Activated CD4-positive, CD25-positive, alpha-beta regulatory T cell (primary cell): ENCODE data around the gene IRF4.
A peak's percentile ranks its signal among the peaks of the same experiment; 100 is the strongest.

Experiments
- DNase-seq, 4 experiments: peaks; one replicate each; lab custom pipeline; 2025; lab: John Stamatoyannopoulos, UW

Gene IRF4

GRCh38 chr6:444653-445275 is 53.2 kb downstream of the IRF4 start:
- peak in 1 of 4 experiments; percentile 16 for DNase-seq

GRCh38 chr6:445571-446417 is 54.2 kb downstream of the IRF4 start:
- DNase-seq, result no peak

DNA sequence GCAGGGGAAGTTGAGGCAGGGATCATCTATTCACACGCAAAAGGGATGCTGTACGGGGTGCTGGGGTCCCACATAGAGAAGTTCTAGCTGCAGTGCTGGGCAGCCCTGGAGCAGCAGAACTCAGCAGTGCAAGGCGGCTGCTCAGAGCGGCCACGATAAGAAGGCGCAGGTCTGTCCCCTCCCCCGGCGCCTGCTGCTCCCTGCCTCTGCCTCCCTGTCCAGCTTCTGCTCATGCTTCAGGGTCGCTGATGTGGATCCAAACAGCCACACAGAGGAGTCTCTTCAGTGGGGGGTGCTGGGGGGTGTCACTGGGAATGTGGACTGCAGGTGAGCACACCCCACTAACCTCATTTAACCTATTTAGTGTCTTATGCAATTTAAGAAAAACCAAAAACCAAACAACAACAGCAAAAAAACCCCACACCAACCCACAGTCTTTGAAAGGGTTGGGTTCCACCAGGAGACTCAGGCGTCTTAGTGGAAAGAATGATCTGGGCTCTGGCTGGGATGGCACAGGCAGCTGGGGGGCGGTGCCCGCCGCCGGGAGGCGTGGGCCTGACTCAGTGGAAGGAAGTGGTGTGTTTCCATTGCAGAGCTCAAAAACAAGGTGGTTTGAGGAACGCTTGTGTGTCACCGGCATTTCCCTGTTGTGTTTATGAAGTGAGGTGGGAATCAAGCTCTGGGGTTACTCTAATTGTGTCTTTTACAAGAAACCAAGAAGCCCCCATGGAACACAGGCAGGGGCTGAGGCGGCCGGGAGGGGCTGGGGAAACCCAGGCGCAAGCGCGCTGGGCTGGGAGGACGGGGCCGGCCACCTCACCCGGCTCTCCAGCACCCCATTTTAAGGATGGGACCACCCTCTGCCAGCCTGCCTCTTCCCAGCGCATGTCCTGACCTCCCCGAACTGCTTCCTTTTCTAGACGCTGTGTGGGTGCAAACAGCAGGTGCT is 55.1 kb downstream of the IRF4 start:
- DNase-seq, result peak; percentile 40 to 70 (median 57)

GRCh38 chr6:447381-448165 is 56.0 kb downstream of the IRF4 start:
- DNase-seq, result peak in 1 of 4 experiments; percentile 38

- no peak for DNase-seq
Observed at GRCh38 chr6:448296-449056, 56.9 kb downstream of the IRF4 start.

- DNase-seq, result no peak
Observed at GRCh38 chr6:449057-449430, 57.5 kb downstream of the IRF4 start.

- DNase-seq, result no peak
Observed at GRCh38 chr6:449486-450419, 58.2 kb downstream of the IRF4 start.

DNA sequence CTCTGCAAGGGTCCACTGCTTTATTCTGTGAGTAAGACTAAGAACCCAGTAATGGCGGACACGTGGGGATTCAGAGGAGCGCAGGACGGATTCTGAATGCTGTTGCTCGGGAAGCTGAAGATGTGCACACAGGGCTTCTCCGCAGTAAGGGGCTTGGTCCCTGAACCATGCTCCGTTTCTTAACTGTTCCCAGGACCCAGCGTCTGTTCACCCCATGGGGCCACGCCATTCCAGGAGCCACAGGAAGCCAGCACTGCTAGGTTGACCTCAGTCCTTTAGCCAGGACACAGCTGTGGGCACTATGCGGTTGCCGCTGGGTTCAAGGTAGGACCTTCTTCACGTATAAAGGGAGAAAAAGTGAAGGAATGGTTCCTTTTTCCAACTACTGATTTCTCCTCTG is 59.8 kb downstream of the IRF4 start:
- no peak for DNase-seq

GRCh38 chr6:451847-452246 is 60.3 kb downstream of the IRF4 start:
- DNase-seq, result no peak

- DNase-seq, result no peak
Observed at GRCh38 chr6:452301-453067, 60.9 kb downstream of the IRF4 start.

- no peak for DNase-seq
Observed at GRCh38 chr6:453152-453551, 61.6 kb downstream of the IRF4 start.

DNA sequence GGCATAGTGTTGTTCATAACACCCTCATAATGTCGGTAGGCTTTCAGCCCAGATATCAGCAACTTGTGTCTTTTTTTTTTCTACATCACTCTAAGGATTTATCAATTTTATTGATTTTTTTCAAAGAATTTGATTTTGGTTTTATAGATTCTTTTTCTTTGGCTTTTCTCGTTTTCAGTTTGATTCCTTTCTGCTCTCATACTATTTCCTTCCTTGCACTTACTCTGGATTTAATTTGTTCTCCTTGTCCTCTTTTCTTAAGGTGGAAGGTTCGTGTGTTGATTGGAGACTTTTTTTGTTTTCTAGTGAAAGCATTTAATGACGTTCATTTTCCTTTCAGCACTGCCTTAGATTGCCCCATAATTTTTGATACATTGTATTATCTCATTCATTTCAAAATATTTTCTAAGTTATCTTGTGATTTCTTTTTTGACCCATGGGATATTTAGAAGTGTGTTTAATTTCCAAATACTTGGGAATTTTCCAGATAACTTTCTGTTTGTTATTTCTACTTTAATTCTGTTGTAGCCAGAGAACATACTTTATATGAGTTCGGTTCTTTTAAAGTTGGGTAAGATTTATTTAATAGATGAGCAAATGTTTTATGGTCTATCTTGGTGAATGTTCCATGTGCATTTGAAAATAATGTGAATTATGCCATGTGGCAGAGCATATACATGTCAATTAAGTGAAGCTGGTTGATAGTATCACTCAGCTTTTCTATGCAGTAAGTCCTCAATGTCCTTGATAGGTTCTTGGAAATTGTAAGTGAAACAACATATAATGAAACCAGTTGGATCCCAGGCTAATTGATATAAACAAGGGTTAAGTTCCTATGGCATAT is 62.8 kb downstream of the IRF4 start:
- no peak for DNase-seq

DNA sequence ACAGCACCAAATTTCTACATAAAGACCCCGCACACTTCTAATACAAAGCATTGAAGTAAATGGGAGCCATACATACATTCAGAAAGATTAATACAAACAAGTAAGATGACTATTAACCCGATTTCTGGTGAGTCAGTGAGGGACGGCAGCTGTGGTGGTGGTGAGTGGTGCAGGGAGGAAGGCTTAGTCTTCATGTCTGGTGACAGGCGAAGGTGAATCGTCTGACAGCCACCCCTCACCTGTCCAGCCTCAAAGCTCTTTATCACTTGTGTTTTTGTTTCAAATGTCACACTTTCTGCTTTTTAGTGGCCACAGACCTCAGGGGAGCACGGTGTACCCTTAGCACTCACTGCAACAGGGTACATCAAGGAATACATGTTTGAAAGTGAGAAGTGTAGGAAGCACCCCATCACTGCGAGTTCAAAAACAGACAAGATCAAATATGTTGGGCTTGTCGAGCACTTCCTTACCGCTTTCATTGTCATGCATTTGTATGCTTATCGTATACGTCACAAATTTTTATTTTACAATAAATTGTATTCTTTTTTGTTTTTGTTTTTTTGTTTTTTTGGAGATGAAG is 63.5 kb downstream of the IRF4 start:
- DNase-seq, result peak in 2 of 4 experiments; percentile 24 to 40

DNA sequence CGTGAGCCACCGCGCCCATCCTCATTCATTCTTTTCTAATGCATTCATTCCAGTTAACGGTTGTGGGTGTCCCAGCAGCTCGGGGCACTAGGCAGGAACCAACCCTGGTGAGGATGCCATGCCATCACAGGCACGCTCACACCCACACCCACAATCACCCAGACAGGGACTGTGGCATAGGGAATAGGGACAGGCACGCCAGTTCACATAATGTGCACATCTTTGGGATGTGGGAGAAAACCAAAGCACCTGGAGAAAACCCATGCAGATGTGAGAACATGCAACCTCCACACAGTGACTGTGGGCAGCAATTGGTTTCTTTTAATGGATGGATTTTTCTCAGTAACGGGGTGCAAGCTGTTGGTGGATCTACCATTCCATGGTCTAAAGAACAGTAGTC is 64.3 kb downstream of the IRF4 start:
- DNase-seq, result no peak

GRCh38 chr6:456358-456867 is 64.9 kb downstream of the IRF4 start:
- no peak for DNase-seq

DNA sequence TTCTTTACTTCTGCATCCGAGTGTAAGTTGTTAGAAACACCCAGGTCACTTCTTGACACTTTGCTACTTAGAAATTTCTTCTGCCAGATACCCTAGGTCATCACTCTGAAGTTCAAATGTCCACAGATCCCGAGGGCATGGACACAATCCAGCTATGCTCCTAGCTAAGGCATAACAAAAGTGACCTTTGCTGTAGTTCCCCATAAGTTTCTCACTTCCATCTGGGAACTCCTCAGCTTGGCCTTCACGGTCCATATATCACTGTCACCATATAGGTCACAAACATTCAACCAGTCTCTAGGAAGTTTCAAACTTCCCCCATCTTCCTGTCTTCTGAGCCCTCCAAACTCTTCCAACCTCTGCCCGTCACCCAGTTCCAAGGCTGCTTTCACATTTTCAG is 65.3 kb downstream of the IRF4 start:
- DNase-seq, result no peak
